GM12872 (cell line): ENCODE results near the gene ABHD12.

Source experiments
- TF ChIP-seq, protein P1 (sequence below): IDR thresholded peaks from 3 replicates; pipeline ENCODE4 v1.5.1; 2011; ENCODE audit warnings: low read depth, mild to moderate bottlenecking, low read length, moderate library complexity; ENCODE audit not compliant: insufficient read depth

The ABHD12 gene

DNA sequence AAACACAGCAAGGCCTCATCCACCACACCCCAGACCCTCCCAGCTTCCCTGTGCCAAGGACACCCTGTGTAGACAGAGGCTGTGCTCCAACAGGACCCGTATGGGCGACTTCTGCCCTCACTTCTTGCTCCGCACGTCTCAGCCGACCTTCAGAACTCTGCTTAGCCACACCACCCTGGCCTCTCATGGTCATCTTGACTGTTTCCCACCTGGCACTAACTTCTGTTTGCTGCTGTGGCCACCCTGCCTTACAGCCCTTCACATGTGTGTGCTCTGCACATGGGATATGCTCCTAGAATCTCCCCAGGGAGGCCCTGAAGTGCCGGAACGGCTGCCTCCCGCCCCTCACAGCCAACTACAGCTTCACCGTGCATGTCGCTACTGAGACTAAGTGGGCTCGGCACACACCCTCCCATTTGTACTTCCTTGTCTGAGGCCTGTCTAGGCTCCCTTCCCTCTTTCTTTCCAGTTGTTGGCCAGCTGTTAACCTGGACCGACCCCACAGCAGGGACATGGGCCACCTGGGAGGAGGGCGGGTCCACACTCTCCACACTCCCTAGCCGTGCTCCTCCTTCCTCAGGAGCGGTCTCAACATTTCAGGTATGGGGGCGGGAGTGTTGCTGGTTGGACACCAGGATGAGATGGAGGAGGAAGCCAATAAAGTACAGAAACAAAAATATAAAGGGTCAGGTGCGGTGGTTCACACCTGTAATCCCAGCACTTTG lies 73.1 kb downstream of the ABHD12 start:
- TF ChIP-seq, protein P1, sequence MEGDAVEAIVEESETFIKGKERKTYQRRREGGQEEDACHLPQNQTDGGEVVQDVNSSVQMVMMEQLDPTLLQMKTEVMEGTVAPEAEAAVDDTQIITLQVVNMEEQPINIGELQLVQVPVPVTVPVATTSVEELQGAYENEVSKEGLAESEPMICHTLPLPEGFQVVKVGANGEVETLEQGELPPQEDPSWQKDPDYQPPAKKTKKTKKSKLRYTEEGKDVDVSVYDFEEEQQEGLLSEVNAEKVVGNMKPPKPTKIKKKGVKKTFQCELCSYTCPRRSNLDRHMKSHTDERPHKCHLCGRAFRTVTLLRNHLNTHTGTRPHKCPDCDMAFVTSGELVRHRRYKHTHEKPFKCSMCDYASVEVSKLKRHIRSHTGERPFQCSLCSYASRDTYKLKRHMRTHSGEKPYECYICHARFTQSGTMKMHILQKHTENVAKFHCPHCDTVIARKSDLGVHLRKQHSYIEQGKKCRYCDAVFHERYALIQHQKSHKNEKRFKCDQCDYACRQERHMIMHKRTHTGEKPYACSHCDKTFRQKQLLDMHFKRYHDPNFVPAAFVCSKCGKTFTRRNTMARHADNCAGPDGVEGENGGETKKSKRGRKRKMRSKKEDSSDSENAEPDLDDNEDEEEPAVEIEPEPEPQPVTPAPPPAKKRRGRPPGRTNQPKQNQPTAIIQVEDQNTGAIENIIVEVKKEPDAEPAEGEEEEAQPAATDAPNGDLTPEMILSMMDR: no peak

GRCh38 chr20:25316506-25317190 lies 74.0 kb downstream of the ABHD12 start:
- TF ChIP-seq, protein P1: no peak

DNA sequence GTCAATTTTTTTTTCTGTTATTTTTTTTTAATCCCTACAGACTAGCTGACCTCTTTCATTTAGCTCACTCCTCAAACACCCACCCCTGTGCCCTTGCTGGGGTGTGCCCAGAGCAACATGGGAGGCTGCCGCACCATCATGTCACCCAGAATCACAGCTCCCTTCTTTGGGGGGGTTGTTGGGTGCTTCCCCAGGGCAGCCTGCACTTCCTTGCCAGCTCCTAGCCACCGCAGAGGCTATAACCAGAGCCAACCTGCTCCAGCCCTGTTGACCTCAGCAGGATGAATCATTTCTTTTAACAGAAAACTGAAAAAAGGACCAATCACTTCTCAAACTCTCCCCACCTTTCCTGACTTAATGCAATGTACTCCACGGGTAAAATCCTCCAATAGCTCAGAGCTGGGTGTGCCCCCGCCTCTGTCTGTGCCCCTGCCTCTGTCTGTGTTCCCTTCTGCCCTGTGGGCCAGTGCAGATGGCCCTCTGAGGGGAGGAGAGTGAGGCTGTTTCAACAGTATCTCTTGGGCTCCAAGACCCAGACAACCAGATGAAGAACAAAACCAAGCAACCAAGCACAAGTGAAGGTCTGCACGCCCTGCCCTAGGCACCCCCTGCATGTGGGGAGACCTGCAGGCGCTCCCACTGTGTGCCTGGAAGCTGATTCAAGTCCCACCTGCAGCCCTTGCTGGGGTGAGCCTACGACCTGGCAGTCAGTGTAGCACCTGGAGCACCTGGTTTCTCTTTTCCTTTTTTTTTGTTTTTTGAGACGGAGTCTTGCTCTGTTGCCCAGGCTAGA lies 75.0 kb downstream of the ABHD12 start:
- TF ChIP-seq, protein P1: no peak

- TF ChIP-seq, protein P1: no peak
Measured at GRCh38 chr20:25314497-25315417, 75.9 kb downstream of the ABHD12 start.

- TF ChIP-seq, protein P1: no peak
Measured at GRCh38 chr20:25313593-25313992, 77.0 kb downstream of the ABHD12 start.

- TF ChIP-seq, protein P1: no peak
Measured at GRCh38 chr20:25310921-25311728, 79.5 kb downstream of the ABHD12 start.
